ENCODE measurements around the gene PALMD. TPM values are rescaled to one million over a fixed set of nuclear protein-coding genes. Genes with fewer than 3 reads are reported as not detected.

PALMD gene
- total RNA-seq, 1 experiment from 2014 or later = 8.0 TPM

DNA sequence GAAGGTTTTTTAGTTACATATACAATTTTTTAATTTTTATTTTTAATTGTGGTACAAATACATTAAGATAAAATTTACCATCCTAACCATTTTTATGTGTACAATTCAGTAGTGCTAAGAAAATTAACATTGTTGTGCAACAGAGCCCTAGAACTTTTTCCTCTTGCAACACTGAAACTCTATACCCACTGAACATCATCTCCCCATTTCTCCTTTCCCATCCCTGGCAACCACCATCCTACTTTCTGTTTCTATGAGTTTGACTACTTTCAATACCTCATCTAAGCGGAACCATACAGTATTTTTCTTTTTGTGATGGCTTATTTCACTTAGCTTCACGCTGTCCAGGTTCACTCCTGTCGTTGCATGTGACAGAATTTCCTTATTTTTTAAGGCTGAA lies 54.1 kb downstream of the PALMD start:
- Histone ChIP-seq H3K4me1 (ENCODE audit: insufficient read depth, low read length) (no peaks in the 10 kb centered on the region), H3K4me3 (ENCODE audit: low read length) (no peak overlapping the region), H3K27ac (ENCODE audit: low read length) (no peak overlapping the region), H3K79me2 (ENCODE audit: low read length) (no peaks in the 10 kb centered on the region), H3F3A (ENCODE audit: low read length, unreplicated experiment) (no peaks in the 10 kb centered on the region), H3K9ac (ENCODE audit: low read length) (no peak overlapping the region), H3K4me2 (ENCODE audit: low read length) (no peak overlapping the region), H3K9me2 (replicated peaks; ENCODE audit: low read length) (no peaks in the 10 kb centered on the region), H2AFZ (ENCODE audit: low read length) (no peak overlapping the region), H4K20me1 (ENCODE audit: low read length) (no peaks in the 10 kb centered on the region), H3K36me3 (ENCODE audit: low read depth, low read length) (no peaks in the 10 kb centered on the region), H3K27me3 (ENCODE audit: low read length) (no peaks in the 10 kb centered on the region), H3K9me3 (ENCODE audit: low read length) (no peaks in the 10 kb centered on the region)
- TF ChIP-seq EZH2phosphoT487 (IDR thresholded peaks at IDR 0.05; ENCODE audit: borderline replicate concordance, low read length) (no peak), EZH2 (IDR thresholded peaks at IDR 0.05; ENCODE audit: low read length, unreplicated experiment) (no peak)
- TF ChIP-seq, protein P1, sequence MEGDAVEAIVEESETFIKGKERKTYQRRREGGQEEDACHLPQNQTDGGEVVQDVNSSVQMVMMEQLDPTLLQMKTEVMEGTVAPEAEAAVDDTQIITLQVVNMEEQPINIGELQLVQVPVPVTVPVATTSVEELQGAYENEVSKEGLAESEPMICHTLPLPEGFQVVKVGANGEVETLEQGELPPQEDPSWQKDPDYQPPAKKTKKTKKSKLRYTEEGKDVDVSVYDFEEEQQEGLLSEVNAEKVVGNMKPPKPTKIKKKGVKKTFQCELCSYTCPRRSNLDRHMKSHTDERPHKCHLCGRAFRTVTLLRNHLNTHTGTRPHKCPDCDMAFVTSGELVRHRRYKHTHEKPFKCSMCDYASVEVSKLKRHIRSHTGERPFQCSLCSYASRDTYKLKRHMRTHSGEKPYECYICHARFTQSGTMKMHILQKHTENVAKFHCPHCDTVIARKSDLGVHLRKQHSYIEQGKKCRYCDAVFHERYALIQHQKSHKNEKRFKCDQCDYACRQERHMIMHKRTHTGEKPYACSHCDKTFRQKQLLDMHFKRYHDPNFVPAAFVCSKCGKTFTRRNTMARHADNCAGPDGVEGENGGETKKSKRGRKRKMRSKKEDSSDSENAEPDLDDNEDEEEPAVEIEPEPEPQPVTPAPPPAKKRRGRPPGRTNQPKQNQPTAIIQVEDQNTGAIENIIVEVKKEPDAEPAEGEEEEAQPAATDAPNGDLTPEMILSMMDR (conservative IDR thresholded peaks at IDR 0.05; ENCODE audit: low read depth, low read length) = no peak
- no peak for DNase-seq
- ATAC-seq = no peak
- ChIA-PET CTCF (no interaction called here), POLR2A (ENCODE audit: unreplicated experiment) (no interaction called here)
- BruUV-seq (replicated peaks) = no TSS peak
- intact Hi-C loops (cut with micrococcal nuclease) = loop anchor here (10.0 kb wide), 2 partner anchors 135 to 945 kb away; no protein-coding TSS in a partner anchor

DNA sequence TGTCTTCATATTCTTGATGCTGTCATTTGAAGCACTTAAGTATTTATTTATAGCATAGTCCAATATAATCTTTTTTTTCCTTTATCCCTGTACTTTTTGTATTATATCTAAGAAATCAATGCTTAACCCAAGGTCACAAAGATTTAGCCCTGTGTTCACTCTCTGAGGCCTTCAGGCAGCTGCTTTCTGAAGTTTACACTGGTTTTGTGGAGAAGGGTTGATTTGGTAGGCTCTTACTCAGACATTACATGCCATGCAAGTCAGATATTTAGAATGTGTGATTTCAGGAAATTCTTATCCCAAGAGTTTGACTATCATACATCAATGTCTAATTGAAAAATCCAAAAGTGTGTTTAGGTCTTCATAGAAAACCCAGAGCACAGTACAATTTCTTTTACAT lies 56.3 kb downstream of the PALMD start:
- no TSS peak for BruUV-seq (replicated peaks)
- H3K9me3 ChIP-seq (ENCODE audit: low read length) = no peaks in the 10 kb centered on the region
- POLR2A ChIA-PET (ENCODE audit: unreplicated experiment) = no interaction called here
- H2AFZ ChIP-seq (ENCODE audit: low read length) = no peak overlapping the region
- TF ChIP-seq, protein P1 (conservative IDR thresholded peaks at IDR 0.05; ENCODE audit: low read depth, low read length) = no peak
- TF ChIP-seq EZH2phosphoT487 (IDR thresholded peaks at IDR 0.05; ENCODE audit: borderline replicate concordance, low read length) = no peak
- no peak for TF ChIP-seq EZH2 (IDR thresholded peaks at IDR 0.05; ENCODE audit: low read length, unreplicated experiment)
- intact Hi-C loops (cut with micrococcal nuclease) = loop anchor here (10.0 kb wide), 2 partner anchors 137 to 947 kb away; no protein-coding TSS in a partner anchor
- H3K79me2 ChIP-seq (ENCODE audit: low read length) = no peaks in the 10 kb centered on the region
- H3K36me3 ChIP-seq (ENCODE audit: low read depth, low read length) = no peaks in the 10 kb centered on the region
- no peaks in the 10 kb centered on the region for H3K9me2 ChIP-seq (replicated peaks; ENCODE audit: low read length)
- ATAC-seq = no peak
- no peak for DNase-seq
- no peak overlapping the region for H3K4me2 ChIP-seq (ENCODE audit: low read length)
- no peaks in the 10 kb centered on the region for H3F3A ChIP-seq (ENCODE audit: low read length, unreplicated experiment)
- H3K4me3 ChIP-seq (ENCODE audit: low read length) = no peak overlapping the region
- H3K4me1 ChIP-seq (ENCODE audit: insufficient read depth, low read length) = no peaks in the 10 kb centered on the region
- no peaks in the 10 kb centered on the region for H4K20me1 ChIP-seq (ENCODE audit: low read length)
- no peak overlapping the region for H3K27ac ChIP-seq (ENCODE audit: low read length)
- no peaks in the 10 kb centered on the region for H3K27me3 ChIP-seq (ENCODE audit: low read length)
- H3K9ac ChIP-seq (ENCODE audit: low read length) = no peak overlapping the region
- CTCF ChIA-PET = no interaction called here

DNA sequence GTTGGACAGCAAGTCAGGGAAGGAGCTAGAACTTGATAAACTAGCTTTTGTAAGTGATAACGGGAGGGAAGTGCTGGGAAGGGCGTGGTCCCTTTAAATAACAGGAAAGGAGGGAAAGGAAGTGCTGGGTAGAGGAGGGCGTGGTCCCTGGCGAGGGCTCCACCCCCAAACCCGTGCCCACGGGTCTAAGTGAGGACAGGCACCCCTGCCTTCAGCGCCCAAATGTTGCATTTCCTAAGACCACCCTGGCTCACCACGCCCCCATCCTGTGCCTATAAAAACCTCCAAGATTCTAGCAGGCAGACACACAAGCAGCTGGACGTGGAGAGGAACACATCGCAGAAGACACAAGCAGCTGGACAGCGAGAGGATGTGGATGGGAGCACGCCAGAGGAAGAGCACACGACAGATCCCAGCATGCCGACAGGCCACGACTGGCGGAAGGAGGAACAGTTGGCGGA lies 58.5 kb downstream of the PALMD start:
- Histone ChIP-seq H3K27me3 (ENCODE audit: low read length) (no peaks in the 10 kb centered on the region), H3K9me2 (replicated peaks; ENCODE audit: low read length) (no peaks in the 10 kb centered on the region), H3K36me3 (ENCODE audit: low read depth, low read length) (peaks cover 9% of the 10 kb centered on the region; the same call in 1 of the 2 replicates), H3K27ac (ENCODE audit: low read length) (no peak overlapping the region), H3K4me2 (ENCODE audit: low read length) (no peak overlapping the region), H3K9me3 (ENCODE audit: low read length) (no peaks in the 10 kb centered on the region), H3K9ac (ENCODE audit: low read length) (no peak overlapping the region), H3K4me3 (ENCODE audit: low read length) (no peak overlapping the region), H3F3A (ENCODE audit: low read length, unreplicated experiment) (no peaks in the 10 kb centered on the region), H4K20me1 (ENCODE audit: low read length) (no peaks in the 10 kb centered on the region), H3K79me2 (ENCODE audit: low read length) (no peaks in the 10 kb centered on the region), H2AFZ (ENCODE audit: low read length) (no peak overlapping the region), H3K4me1 (ENCODE audit: insufficient read depth, low read length) (no peaks in the 10 kb centered on the region)
- TF ChIP-seq, protein P1 (conservative IDR thresholded peaks at IDR 0.05; ENCODE audit: low read depth, low read length) = no peak
- TF ChIP-seq EZH2phosphoT487 (IDR thresholded peaks at IDR 0.05; ENCODE audit: borderline replicate concordance, low read length) = no peak
- no peak for TF ChIP-seq EZH2 (IDR thresholded peaks at IDR 0.05; ENCODE audit: low read length, unreplicated experiment)
- intact Hi-C loops (cut with micrococcal nuclease) = loop anchor here (10.0 kb wide), 2 partner anchors 140 to 950 kb away; no protein-coding TSS in a partner anchor
- DNase-seq (no peak), ATAC-seq (no peak)
- no TSS peak for BruUV-seq (replicated peaks)
- ChIA-PET CTCF (interaction anchor here (0.6 kb wide), 1 partner anchor 160 kb away, joined by 3 read pairs; no protein-coding TSS in a partner anchor), POLR2A (ENCODE audit: unreplicated experiment) (no interaction called here)

Data from PC-3 (cell line).